Left hindlimb (tissue), 1 donor: ENCODE results near the gene PNPLA6.

Experiments used
- DNase-seq: peaks from one replicate; pipeline ENCODE4 v3.0.0-alpha.2; 2018

The PNPLA6 gene

DNA sequence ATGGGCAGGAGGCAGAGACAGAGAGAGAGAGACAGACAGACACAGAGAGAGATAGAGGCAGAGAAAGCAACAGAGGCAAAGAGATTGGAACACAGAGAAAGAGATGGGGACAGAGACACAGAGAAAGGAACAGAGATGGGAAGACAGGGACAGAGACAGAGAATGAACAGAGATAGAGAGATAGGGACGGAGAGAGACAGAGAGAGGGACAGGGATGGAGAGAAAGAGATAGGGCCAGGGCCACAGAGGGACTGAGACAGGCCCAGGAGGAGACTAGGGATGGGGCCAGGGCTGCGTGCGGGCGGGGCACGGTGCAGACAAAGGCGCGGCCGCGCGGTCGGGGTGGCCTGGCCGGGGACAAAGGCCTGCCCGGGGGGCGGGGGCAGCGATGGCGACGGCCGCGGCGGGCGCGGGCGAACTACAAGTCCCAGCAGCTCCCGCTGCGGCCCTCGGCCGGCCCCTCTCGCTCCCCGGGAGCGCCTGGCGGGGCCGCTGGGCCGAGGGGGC is 19.8 kb upstream of the PNPLA6 start, which contains the start of gene ZNF358:
Gene ZNF358, plus strand, starts transcription at position 459 of the 507 bp plus-strand sequence. CDS start 3,140 bp downstream, outside the sequence.
- peak; percentile 87 for DNase-seq

DNA sequence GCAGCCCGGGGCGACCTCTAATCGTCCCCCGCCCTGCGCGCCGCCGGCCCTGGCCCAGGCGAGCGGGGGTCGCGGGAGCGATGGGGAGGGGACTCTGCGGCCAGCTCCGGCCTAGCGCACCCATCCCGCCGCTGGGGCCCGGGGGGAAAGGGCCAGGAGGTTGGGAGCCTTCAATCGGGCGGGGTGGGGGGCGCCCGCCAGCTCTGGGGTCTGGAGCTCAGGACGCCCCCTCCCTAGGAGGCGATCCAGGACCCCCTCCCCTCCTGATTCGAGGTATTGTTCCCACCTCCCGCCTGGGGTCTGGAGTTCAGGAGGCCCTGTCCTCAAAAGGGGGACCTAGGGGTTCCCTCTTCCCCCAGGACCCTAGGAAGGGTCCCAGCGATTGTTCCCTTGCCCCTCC is 19.2 kb upstream of the PNPLA6 start:
- DNase-seq, result no peak

DNA sequence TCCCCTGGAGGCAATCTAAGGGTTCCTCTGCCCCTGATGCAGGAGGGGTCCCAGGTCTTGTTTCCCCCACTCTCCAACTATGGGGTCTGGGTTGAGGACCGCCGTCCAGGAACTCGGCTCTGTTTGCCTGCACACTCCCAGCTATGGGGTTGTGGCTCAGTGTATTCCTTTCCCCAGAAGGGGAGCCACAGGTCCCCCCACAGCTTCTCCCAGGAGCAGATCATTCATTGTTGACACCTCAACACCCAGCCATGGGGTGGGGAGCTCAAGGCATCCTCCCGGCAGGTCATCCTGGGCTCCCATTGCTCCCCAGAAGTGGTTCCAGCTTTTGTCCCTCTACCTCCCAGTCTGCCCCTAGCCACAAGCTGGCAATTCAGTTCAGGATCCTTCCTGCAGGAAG is 18.6 kb upstream of the PNPLA6 start:
- DNase-seq, result no peak

DNA sequence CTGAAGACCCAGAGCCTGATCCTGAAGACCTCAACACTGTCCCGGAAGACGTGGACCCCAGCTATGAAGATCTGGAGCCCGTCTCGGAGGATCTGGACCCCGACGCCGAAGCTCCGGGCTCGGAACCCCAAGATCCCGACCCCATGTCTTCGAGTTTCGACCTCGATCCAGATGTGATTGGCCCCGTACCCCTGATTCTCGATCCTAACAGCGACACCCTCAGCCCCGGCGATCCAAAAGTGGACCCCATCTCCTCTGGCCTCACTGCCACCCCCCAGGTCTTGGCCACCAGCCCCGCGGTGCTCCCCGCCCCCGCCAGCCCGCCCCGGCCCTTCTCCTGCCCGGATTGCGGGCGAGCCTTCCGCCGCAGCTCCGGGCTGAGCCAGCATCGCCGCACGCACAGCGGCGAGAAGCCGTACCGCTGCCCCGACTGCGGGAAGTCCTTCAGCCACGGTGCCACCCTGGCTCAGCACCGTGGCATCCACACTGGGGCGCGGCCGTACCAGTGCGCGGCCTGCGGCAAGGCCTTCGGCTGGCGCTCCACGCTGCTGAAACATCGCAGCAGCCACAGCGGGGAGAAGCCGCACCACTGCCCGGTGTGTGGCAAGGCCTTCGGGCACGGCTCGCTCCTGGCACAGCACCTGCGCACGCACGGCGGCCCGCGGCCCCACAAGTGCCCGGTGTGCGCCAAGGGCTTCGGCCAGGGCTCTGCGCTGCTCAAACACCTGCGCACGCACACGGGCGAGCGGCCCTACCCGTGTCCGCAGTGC is 16.0 kb upstream of the PNPLA6 start:
- DNase-seq, result no peak

DNA sequence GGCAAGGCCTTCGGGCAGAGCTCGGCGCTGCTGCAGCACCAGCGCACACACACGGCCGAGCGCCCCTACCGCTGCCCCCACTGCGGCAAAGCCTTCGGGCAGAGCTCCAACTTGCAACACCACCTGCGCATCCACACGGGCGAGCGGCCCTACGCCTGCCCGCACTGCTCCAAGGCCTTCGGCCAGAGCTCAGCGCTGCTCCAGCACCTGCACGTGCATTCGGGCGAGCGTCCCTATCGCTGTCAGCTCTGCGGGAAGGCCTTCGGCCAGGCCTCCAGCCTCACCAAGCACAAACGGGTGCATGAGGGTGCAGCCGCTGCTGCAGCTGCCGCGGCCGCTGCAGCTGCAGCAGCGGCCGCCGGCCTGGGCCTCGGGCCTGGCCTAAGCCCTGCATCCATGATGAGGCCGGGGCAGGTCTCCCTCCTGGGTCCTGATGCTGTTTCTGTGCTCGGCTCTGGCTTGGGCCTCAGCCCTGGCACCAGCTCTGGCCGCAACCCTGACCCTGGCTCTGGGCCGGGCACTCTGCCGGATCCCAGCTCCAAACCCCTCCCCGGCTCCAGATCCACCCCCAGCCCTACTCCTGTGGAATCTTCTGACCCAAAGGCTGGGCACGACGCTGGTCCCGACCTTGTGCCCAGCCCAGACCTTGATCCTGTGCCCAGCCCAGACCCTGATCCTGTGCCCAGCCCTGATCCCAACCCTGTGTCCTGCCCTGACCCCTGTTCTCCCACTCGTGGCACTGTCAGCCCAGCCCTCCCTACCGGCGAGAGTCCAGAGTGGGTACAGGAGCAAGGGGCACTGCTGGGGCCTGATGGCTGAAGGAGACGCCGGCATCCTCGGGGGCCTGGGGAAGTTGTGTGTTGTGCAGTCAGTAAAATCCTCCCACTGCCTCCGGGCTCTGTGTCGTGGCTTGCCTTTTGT is 15.1 kb upstream of the PNPLA6 start:
- no peak for DNase-seq

DNA sequence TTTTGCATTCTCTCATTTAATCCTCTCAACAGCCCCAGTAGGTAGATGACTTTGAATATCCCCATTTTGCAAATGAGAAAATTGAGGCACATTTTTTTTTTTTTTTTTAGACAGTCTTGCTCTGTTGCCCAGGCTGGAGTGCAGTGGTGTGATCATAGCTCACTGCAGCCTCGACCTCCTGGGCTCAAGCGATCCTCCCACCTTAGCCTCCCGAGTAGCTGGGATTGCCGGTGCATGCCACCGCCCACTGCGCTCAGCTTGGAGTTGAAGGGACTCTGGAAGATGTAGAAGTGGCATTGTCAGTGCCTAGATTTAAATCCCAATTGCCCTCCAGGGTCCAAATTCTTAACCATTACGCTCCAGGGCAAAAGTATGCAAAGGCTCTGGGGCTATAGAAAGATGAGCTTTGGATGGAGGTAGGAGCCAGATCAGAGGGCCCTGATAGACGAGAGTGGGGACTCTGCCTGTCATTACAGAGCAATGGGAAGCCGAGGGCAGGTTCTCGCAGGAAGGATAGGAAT is 13.9 kb upstream of the PNPLA6 start:
- DNase-seq, result no peak

DNA sequence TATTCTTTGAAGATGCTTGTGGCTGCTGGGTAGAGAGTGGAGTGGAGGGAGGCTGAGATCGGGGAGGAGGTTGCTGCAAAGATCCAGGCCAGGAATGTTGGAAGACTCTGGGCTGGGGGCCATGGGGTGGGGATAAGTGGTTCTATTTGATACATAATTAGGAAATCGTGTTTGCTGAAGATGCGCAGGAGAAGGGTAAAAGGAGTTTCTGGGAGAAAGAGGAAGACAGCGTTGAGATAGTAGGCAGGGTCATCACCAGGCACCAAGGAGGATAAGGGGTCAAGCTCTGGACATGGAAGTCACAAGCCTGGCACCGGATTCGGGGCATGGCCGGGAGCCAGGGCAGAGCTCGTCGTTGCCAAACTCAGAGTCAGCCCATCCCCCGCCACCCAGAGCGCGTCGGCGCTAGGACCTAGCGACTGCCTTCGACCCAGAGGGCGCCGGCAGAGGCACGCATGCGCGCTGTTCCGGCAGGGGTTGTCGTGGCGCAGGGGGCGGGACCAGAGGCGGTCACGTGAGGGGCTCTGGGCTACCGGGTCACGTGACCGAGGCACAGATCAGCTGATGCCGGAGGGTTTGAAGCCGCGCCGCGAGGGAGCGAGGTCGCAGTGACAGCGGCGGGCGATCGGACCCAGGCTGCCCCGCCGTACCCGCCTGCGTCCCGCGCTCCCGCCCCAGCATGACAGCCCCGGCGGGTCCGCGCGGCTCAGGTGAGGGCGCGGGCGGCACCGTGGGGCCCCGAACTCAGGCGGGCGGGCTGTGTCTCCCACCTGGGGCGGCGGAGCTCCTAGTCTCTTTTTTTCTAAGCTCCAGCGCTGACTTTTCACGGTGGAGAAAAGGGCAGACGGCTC is 13.2 kb upstream of the PNPLA6 start, which contains the start of gene MCOLN1:
Gene MCOLN1, plus strand, starts transcription at position 553 of the 851 bp plus-strand sequence. Its CDS starts 127 bp downstream, at position 680.
- peak; percentile 98 for DNase-seq

DNA sequence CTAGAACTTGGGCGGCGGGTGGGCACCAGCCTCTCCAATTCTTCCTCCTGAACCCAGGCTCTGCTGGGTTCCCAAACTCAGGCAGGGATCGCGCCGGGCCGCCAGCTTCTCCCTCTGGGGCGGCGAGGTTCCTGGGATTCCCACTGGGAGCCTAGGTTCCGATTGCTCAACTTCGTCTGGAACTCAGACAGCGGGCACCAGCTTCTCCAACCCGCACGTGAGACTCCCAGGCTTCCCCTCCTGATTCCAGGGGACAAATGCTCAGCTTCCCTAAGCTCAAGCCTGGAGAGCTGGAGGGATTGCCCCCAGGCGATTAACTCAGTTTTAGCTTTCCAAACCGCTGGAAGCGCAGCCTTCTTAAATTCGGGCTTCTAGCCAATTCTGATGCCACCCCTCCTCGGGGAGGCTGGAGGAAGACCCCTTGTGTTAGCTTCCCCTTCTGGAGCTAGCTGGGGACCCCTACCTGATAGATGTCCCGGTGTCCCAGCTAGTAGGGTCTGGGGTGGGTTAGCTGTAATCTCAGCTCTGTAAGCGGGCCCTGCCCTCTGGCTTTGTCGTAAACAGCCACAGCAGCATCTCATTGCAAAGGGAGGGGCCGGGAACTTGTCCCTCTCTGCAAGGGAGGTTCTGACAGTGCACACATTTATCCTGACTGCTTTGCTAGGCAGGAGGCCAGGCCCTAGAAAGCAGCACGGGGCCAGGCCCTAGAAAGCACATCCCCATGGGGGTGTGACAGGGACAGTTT is 12.4 kb upstream of the PNPLA6 start:
- no peak for DNase-seq

DNA sequence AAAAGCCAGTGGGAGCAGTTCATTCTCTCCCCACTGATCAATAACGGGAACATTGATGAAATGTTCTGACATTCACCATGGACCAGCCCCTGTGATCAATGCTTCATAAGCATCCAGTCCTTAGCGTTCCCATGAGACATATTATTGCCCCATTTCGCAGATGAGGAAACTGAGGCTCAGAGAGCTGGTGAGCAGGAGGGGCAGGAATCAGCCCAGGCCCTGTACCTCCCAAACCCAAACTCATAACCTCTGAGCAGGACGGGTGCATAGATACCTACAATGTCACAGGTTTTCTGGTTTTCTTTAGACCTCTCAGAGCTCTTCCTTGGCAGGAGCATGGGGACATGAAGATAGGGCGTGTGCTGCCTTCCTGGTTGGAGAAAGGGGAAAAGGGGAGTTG is 11.0 kb upstream of the PNPLA6 start:
- DNase-seq, result no peak

DNA sequence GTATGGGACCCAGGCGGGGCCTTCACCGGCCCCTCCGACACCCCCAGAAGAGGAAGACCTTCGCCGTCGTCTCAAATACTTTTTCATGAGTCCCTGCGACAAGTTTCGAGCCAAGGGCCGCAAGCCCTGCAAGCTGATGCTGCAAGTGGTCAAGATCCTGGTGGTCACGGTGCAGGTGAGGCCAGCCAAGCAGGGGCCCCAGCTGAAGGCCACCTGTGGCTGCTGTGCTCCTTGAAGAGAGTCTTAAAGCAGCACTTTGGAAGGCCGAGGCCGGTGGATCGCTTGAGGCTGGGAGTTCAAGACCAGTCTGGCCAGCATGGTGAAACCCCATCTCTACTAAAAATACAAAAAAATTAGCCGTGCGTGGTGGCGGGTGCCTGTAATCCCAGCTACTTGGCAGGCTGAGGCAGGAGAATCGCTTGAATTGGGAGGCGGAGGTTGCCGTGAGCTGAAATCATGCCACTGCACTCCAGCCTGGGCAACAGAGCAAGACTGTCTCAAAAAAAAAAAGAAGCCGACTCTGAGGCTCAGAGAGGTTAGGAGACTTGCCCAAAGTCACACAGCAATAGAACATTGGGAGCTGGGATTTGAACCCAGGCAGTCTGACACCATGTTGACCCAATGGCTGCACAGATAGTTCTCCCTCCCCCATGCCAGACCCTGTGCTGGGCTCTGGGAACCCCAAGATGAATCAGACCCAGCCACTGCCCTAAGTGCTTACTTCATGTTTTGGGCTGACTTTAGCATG is 10.4 kb upstream of the PNPLA6 start:
- DNase-seq, result no peak

DNA sequence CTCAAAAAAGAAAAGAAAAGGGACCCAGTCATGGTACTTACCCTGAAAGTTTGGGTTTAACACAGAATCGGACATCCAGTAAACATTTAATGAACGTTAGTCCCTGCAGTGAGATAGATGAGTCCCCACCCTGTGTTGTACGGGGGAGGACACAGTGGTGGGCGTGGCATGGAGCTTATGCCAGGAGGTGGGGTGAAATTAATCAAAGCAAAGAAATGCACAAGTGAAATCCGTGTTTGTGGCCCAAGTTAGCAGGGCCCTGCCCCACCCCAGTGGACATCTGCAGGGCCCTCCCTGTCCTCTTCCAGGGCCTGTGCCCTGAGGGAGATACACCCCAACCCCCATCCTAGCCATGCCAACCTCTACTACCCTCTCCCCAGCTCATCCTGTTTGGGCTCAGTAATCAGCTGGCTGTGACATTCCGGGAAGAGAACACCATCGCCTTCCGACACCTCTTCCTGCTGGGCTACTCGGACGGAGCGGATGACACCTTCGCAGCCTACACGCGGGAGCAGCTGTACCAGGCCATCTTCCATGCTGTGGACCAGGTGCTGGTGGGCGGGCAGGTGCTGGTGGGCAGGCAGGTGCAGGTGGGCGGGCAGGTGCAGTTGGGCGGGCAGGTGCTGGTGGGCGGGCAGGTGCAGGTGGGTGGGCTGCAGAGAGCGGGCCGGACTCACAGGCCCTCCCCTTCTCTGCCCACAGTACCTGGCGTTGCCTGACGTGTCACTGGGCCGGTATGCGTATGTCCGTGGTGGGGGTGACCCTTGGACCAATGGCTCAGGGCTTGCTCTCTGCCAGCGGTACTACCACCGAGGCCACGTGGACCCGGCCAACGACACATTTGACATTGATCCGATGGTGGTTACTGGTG is 9.2 kb upstream of the PNPLA6 start:
- DNase-seq, result no peak

DNA sequence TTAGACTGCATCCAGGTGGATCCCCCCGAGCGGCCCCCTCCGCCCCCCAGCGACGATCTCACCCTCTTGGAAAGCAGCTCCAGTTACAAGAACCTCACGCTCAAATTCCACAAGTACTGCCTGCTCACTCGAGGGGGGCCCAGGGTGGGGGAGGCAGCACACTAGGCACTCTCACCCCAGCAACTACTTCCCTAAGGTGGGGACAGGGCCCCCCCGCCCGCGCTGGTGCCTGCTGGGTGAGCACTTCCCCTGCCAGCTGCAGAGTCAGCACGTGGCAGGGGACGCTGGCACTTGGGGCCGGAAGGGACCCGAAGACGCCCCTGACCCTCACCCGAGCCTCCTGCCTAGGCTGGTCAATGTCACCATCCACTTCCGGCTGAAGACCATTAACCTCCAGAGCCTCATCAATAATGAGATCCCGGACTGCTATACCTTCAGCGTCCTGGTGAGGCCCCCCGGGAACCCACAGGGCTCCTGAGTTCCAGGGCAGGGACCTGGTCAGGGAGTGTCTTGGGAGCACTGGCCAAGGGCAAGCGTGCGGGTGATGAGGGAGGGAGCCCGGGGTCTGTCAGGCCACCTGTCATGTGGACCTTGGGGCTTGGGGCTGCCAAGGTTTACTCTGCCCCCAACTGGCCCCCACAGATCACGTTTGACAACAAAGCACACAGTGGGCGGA is 7.9 kb upstream of the PNPLA6 start:
- DNase-seq, result no peak

DNA sequence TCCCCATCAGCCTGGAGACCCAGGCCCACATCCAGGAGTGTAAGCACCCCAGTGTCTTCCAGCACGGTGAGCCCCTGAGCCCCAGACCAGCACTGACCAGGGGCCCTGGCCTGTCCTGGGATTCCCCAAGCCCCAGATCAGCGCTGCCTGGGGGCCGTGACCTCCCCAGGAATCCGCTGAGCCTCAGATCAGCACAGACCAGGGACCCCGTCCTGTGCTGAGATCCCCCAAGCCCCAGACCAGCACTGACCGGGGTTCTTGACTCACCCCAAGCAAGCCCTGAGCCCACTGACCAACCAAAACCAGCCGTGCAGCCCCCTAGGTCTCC is 7.4 kb upstream of the PNPLA6 start:
- DNase-seq, result no peak

DNA sequence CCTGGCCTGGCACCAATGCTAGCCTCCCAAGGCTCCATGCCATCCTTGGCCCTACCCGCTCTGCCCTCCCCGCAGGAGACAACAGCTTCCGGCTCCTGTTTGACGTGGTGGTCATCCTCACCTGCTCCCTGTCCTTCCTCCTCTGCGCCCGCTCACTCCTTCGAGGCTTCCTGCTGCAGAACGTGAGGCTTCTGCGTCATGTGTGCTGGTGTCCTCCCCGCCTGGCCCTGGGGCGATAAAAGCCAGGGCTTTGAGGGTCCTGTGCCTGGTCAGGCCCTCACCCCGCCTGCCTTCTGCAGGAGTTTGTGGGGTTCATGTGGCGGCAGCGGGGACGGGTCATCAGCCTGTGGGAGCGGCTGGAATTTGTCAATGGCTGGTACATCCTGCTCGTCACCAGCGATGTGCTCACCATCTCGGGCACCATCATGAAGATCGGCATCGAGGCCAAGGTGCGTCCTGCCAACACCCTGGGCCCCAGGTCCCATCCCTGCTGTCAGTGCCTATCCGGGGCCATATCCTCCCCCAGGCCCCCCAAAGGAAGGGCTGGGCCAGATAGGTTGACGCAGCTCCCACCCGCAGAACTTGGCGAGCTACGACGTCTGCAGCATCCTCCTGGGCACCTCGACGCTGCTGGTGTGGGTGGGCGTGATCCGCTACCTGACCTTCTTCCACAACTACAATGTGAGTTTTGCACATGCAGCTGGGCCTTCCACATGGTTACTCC is 6.8 kb upstream of the PNPLA6 start:
- no peak for DNase-seq

DNA sequence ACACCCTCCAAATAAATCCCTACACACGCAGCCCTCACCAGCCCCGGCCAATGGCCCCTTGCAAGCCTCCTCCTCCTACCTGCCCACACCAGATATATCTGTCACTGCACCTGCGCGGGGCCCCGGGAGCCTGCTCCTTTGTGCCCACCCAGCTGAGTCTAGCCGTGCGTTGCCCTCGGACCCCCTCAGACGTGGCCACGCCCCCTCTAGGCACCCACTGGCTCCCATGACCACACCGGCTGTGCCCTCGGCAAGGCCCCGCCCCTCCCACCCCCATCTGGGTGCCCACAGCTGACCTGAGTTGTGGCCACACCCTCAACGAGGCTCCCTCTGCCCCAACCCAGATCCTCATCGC is 6.3 kb upstream of the PNPLA6 start:
- no peak for DNase-seq

DNA sequence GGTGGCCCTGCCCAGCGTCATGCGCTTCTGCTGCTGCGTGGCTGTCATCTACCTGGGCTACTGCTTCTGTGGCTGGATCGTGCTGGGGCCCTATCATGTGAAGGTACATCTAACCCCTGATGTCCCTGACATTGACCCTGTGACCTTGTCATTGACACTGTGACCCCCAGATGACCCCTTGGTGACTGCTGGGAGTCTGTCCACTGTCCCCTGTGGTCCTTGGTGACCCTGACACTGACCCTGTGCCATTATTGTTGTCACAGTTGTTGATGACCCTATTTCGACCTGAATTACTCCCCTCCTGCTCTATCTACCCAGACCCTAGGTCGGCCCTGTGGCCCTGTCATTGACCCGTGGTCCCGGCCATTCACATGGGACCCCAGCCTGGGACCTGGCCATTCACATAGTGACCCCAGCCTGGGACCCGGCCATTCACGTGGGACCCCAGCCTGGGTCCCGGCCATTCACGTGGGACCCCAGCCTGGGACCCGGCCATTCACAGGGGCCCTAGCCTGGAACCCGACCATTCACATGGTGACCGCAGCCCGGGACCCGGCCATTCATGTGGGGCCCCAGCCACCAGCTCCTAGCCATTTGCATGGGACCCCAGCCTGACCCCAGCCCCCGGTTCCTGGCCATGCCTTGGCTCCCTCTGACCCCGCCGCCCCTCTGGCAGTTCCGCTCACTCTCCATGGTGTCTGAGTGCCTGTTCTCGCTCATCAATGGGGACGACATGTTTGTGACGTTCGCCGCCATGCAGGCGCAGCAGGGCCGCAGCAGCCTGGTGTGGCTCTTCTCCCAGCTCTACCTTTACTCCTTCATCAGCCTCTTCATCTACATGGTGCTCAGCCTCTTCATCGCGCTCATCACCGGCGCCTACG is 5.7 kb upstream of the PNPLA6 start:
- DNase-seq, result no peak

DNA sequence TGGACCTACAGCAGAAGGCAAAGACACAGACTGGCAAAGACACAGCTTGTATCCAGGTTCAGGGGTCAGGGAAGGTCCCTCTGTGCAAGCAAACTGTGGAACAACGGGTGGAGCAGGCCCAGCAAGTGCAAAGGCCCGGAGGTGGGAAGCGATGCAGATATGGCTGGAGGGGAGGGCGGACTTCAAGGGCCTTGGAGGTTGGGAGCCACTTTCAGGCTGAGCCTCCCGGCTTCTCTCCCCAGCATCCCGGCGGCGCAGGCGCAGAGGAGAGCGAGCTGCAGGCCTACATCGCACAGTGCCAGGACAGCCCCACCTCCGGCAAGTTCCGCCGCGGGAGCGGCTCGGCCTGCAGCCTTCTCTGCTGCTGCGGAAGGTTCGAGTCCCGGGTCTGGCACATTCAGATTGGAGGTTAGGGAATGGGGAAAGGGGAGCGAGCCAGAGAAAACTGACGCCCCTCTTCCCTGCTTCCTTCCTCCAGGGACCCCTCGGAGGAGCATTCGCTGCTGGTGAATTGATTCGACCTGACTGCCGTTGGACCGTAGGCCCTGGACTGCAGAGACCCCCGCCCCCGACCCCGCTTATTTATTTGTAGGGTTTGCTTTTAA is 2.1 kb upstream of the PNPLA6 start:
- peak; percentile 72 for DNase-seq
